Measurements from ENCODE around the gene CES2.
A peak's percentile ranks its signal among the peaks of the same experiment; 100 is the strongest.

The CES2 gene

DNA sequence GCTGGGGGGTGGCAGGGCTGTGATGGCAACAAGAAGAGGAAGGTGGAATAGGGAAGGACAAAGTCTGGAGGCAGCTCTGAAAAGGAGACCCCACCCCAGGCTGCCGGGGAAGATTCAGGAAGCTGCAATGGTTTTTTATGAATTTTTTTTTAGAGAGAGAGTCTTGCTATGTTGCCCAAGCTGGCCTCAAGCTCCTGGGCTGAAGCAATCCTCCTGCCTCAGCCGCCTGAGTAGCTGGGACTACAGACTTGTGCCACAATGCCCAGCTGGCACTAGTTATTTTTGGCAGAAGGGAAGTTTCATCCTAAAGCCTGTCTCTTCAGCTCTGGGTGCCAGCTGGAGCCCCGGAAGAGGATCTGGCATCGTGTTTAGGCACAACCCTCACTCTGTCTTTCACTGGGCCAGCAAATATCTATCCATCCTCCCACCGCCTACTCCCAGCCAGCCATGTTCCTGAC lies 24.4 kb downstream of the CES2 start:
- Histone ChIP-seq H3K79me2 (ENCODE audit: insufficient read depth, low read length) (no peaks in the 10 kb centered on the region), H3K27me3 (ENCODE audit: low read length) (no peaks in the 10 kb centered on the region), H3K4me2 (ENCODE audit: low read depth, low read length, poor library complexity, severe bottlenecking) (no peak overlapping the region), H4K20me1 (ENCODE audit: low read depth, low read length) (no peaks in the 10 kb centered on the region), H3K9me2 (replicated peaks; ENCODE audit: insufficient read depth, low read length) (no peaks in the 10 kb centered on the region), H3K9ac (ENCODE audit: low read length) (no peak overlapping the region), H3K9me3 (ENCODE audit: insufficient read depth, low read length) (no peaks in the 10 kb centered on the region), H3K27ac (ENCODE audit: low read depth, low read length) (no peak overlapping the region), H3K36me3 (ENCODE audit: low read length) (no peaks in the 10 kb centered on the region), H2AFZ (ENCODE audit: low read depth, low read length, severe bottlenecking) (no peak overlapping the region), H3K4me3 (ENCODE audit: insufficient read depth, low read length, poor library complexity, severe bottlenecking) (no peak overlapping the region), H3F3A (ENCODE audit: insufficient read depth) (no peaks in the 10 kb centered on the region)
- TF ChIP-seq, protein P1, sequence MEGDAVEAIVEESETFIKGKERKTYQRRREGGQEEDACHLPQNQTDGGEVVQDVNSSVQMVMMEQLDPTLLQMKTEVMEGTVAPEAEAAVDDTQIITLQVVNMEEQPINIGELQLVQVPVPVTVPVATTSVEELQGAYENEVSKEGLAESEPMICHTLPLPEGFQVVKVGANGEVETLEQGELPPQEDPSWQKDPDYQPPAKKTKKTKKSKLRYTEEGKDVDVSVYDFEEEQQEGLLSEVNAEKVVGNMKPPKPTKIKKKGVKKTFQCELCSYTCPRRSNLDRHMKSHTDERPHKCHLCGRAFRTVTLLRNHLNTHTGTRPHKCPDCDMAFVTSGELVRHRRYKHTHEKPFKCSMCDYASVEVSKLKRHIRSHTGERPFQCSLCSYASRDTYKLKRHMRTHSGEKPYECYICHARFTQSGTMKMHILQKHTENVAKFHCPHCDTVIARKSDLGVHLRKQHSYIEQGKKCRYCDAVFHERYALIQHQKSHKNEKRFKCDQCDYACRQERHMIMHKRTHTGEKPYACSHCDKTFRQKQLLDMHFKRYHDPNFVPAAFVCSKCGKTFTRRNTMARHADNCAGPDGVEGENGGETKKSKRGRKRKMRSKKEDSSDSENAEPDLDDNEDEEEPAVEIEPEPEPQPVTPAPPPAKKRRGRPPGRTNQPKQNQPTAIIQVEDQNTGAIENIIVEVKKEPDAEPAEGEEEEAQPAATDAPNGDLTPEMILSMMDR (IDR thresholded peaks at IDR 0.05; ENCODE audit: insufficient read depth, low read length, poor library complexity, severe bottlenecking): no peak

DNA sequence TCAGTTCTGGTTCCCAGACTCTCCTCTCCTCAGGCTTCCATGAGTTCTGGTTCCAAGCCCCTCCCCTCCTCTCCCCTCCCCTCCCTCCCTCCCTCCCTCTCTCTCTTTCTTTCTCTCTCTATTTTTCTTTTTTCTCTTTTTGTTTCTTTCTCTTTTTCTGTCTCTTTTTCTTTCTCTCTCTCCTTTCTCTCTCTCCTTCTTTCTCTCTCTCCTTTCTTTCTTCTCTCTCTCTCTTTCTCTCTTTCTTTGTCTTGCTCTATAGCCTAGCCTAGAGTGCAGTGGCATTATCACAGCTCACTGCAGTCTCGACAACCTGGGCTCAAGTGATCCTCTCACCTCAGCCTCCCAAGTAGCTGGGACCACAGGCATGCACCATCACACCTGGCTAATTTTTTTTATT lies 25.0 kb downstream of the CES2 start:
- no peaks in the 10 kb centered on the region for H4K20me1 ChIP-seq (ENCODE audit: low read depth, low read length)
- no peaks in the 10 kb centered on the region for H3K27me3 ChIP-seq (ENCODE audit: low read length)
- H3K4me2 ChIP-seq (ENCODE audit: low read depth, low read length, poor library complexity, severe bottlenecking): no peak overlapping the region
- H3K4me3 ChIP-seq (ENCODE audit: insufficient read depth, low read length, poor library complexity, severe bottlenecking): no peak overlapping the region
- no peak overlapping the region for H2AFZ ChIP-seq (ENCODE audit: low read depth, low read length, severe bottlenecking)
- no peak overlapping the region for H3K9ac ChIP-seq (ENCODE audit: low read length)
- H3K9me2 ChIP-seq (replicated peaks; ENCODE audit: insufficient read depth, low read length): no peaks in the 10 kb centered on the region
- H3K9me3 ChIP-seq (ENCODE audit: insufficient read depth, low read length): no peaks in the 10 kb centered on the region
- no peaks in the 10 kb centered on the region for H3F3A ChIP-seq (ENCODE audit: insufficient read depth)
- H3K27ac ChIP-seq (ENCODE audit: low read depth, low read length): no peak overlapping the region
- TF ChIP-seq, protein P1 (IDR thresholded peaks at IDR 0.05; ENCODE audit: insufficient read depth, low read length, poor library complexity, severe bottlenecking): no peak
- TF ChIP-seq EZH2phosphoT487 (conservative IDR thresholded peaks at IDR 0.05; ENCODE audit: low read length): no peak
- H3K36me3 ChIP-seq (ENCODE audit: low read length): no peaks in the 10 kb centered on the region
- H3K79me2 ChIP-seq (ENCODE audit: insufficient read depth, low read length): no peaks in the 10 kb centered on the region

DNA sequence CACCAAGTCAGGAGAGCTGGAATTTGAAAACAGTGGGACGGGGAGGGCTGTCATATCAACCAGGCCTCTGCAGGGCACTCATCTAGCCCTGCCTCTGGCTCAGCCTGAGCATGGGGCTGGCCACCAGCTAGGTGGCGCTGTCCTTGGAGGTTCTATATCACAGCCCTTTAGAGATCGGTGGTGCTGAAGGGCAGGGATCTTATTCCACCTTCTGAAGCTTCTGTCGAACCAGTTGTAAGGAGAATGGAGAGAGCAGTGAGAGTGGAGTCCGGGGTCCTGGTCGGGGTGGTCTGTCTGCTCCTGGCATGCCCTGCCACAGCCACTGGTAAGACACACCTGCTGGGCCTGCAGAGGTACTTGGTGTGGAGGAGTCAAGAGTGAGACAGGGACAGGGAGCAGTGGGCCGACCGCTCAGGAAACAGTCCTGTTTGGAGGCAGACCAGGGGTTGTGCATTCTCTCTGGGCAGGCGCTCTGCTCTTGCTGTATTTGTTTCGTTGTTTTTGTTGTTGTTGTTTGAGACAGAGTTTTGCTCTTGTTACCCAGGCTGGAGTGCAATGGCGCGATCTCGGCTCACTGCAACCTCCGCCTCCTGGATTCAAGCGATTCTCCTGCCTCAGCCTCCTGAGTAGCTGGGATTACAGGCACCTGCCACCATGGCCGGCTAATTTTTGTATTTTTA lies 25.9 kb downstream of the CES2 start, which contains the start of gene CES3:
TSS of gene CES3 (plus strand) at position 202 of the 680 bp plus-strand sequence. CDS start at position 244, 42 bp downstream.
- Histone ChIP-seq H3F3A (ENCODE audit: insufficient read depth) (no peaks in the 10 kb centered on the region), H3K9me3 (ENCODE audit: insufficient read depth, low read length) (no peaks in the 10 kb centered on the region), H3K36me3 (ENCODE audit: low read length) (no peaks in the 10 kb centered on the region), H3K27ac (ENCODE audit: low read depth, low read length) (no peak within 1 kb of the TSS), H3K27me3 (ENCODE audit: low read length) (no peaks in the 10 kb centered on the region), H3K9ac (ENCODE audit: low read length) (peak within 1 kb of the TSS; percentile 52; the same call in 1 of the 2 replicates), H4K20me1 (ENCODE audit: low read depth, low read length) (no peaks in the 10 kb centered on the region), H3K4me2 (ENCODE audit: low read depth, low read length, poor library complexity, severe bottlenecking) (peak within 1 kb of the TSS; percentile 72), H3K9me2 (replicated peaks; ENCODE audit: insufficient read depth, low read length) (no peaks in the 10 kb centered on the region), H2AFZ (ENCODE audit: low read depth, low read length, severe bottlenecking) (peak within 1 kb of the TSS; percentile 81), H3K4me3 (ENCODE audit: insufficient read depth, low read length, poor library complexity, severe bottlenecking) (peak within 1 kb of the TSS; percentile 61), H3K79me2 (ENCODE audit: insufficient read depth, low read length) (no peaks in the 10 kb centered on the region)
- no peak for TF ChIP-seq EZH2phosphoT487 (conservative IDR thresholded peaks at IDR 0.05; ENCODE audit: low read length)
- TF ChIP-seq, protein P1 (IDR thresholded peaks at IDR 0.05; ENCODE audit: insufficient read depth, low read length, poor library complexity, severe bottlenecking): peak; percentile 92
